ENCODE measurements around the gene RILPL2.
"Not testable (repeated sequence)": the region's sequence is repeated elsewhere in the genome, so short reads cannot be mapped to it uniquely, and the experiment has no call there.

Gene RILPL2

DNA sequence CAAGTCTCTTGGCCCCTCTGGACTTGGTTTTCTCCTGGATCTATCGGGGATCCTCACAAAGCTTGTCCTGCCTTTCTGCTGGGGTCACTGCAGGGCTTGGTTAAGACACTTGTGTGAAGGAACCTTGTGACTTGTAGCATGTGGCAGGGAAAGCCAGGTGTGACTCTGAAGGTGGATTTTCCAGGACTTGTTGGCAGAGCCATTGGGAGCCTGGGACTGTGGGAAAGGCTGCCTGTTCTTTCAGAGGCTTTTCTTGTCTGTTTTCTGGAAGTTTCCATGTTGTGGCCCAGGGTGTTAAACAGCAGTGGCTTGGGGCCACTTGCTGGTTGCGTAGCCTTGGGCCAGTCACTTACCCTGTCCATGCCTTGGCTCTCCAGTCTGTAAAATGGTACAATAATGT is 39.9 kb downstream of the RILPL2 start:
- Histone ChIP-seq H3K4me3 (ENCODE audit: low read length) (no peak overlapping the region), H3K4me1 (ENCODE audit: control insufficient read depth, insufficient read depth, low read length) (peaks cover 5% of the 10 kb centered on the region), H3K36me3 (ENCODE audit: control insufficient read depth, insufficient read depth, low read length) (peaks cover 33% of the 10 kb centered on the region), H3K9ac (ENCODE audit: low read length) (no peak overlapping the region), H3K27ac (ENCODE audit: low read depth, low read length) (no peak overlapping the region), H3K27me3 (ENCODE audit: control insufficient read depth, insufficient read depth, low read length) (no peaks in the 10 kb centered on the region)

DNA sequence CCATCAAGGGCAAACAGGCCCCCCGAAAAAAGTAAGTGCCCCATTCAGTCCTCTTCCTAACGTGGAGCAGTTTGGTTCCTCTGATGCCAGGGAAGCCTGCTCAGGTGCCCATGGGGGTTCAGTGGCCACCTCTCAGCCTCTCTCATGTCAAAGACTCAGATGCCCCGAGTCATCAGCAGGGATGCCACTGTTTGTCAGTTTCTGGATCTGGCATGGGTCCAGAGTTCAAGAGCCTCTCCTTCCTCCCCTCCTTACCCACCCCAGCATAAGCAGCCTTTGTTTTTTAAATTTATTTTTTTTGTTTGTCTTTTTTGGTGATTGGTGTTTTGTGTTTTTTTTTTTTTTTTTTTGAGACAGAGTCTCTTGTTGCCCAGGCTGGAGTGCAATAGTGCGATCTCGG is 41.2 kb downstream of the RILPL2 start:
- H3K27ac ChIP-seq (ENCODE audit: low read depth, low read length): no peak overlapping the region
- no peaks in the 10 kb centered on the region for H3K27me3 ChIP-seq (ENCODE audit: control insufficient read depth, insufficient read depth, low read length)
- peaks cover 39% of the 10 kb centered on the region for H3K36me3 ChIP-seq (ENCODE audit: control insufficient read depth, insufficient read depth, low read length)
- H3K4me3 ChIP-seq (ENCODE audit: low read length): no peak overlapping the region
- peaks cover 11% of the 10 kb centered on the region for H3K4me1 ChIP-seq (ENCODE audit: control insufficient read depth, insufficient read depth, low read length)
- no peak overlapping the region for H3K9ac ChIP-seq (ENCODE audit: low read length)

- H3K4me3 ChIP-seq (ENCODE audit: low read length): no peak overlapping the region
- peaks cover 16% of the 10 kb centered on the region for H3K4me1 ChIP-seq (ENCODE audit: control insufficient read depth, insufficient read depth, low read length)
- no peaks in the 10 kb centered on the region for H3K27me3 ChIP-seq (ENCODE audit: control insufficient read depth, insufficient read depth, low read length)
- no peak overlapping the region for H3K27ac ChIP-seq (ENCODE audit: low read depth, low read length)
- peaks cover 35% of the 10 kb centered on the region for H3K36me3 ChIP-seq (ENCODE audit: control insufficient read depth, insufficient read depth, low read length)
- H3K9ac ChIP-seq (ENCODE audit: low read length): no peak overlapping the region
These were observed 42.7 kb downstream of the RILPL2 start for GRCh38 chr12:123393747-123394146.

- H3K27ac ChIP-seq (ENCODE audit: low read depth, low read length): no peak overlapping the region
- H3K4me1 ChIP-seq (ENCODE audit: control insufficient read depth, insufficient read depth, low read length): peaks cover 19% of the 10 kb centered on the region
- H3K27me3 ChIP-seq (ENCODE audit: control insufficient read depth, insufficient read depth, low read length): no peaks in the 10 kb centered on the region
- no peak overlapping the region for H3K4me3 ChIP-seq (ENCODE audit: low read length)
- no peak overlapping the region for H3K9ac ChIP-seq (ENCODE audit: low read length)
- peaks cover 31% of the 10 kb centered on the region for H3K36me3 ChIP-seq (ENCODE audit: control insufficient read depth, insufficient read depth, low read length)
These were observed 44.7 kb downstream of the RILPL2 start for GRCh38 chr12:123391546-123392343.

- no peaks in the 10 kb centered on the region for H3K27me3 ChIP-seq (ENCODE audit: control insufficient read depth, insufficient read depth, low read length)
- peaks cover 19% of the 10 kb centered on the region for H3K4me1 ChIP-seq (ENCODE audit: control insufficient read depth, insufficient read depth, low read length)
- peak overlapping the region; percentile 49 for H3K9ac ChIP-seq (ENCODE audit: low read length)
- peak overlapping the region; percentile 76 for H3K4me3 ChIP-seq (ENCODE audit: low read length)
- no peak overlapping the region for H3K27ac ChIP-seq (ENCODE audit: low read depth, low read length)
- H3K36me3 ChIP-seq (ENCODE audit: control insufficient read depth, insufficient read depth, low read length): peaks cover 21% of the 10 kb centered on the region
These were observed 45.7 kb downstream of the RILPL2 start for GRCh38 chr12:123390498-123391426.

- Histone ChIP-seq H3K27ac (ENCODE audit: low read depth, low read length) (peak overlapping the region; percentile 55), H3K36me3 (ENCODE audit: control insufficient read depth, insufficient read depth, low read length) (peaks cover 15% of the 10 kb centered on the region), H3K4me1 (ENCODE audit: control insufficient read depth, insufficient read depth, low read length) (peaks cover 19% of the 10 kb centered on the region), H3K9ac (ENCODE audit: low read length) (peak overlapping the region; percentile 62), H3K4me3 (ENCODE audit: low read length) (peak overlapping the region; percentile 76), H3K27me3 (ENCODE audit: control insufficient read depth, insufficient read depth, low read length) (no peaks in the 10 kb centered on the region)
These were observed 46.7 kb downstream of the RILPL2 start for GRCh38 chr12:123389560-123390351.

DNA sequence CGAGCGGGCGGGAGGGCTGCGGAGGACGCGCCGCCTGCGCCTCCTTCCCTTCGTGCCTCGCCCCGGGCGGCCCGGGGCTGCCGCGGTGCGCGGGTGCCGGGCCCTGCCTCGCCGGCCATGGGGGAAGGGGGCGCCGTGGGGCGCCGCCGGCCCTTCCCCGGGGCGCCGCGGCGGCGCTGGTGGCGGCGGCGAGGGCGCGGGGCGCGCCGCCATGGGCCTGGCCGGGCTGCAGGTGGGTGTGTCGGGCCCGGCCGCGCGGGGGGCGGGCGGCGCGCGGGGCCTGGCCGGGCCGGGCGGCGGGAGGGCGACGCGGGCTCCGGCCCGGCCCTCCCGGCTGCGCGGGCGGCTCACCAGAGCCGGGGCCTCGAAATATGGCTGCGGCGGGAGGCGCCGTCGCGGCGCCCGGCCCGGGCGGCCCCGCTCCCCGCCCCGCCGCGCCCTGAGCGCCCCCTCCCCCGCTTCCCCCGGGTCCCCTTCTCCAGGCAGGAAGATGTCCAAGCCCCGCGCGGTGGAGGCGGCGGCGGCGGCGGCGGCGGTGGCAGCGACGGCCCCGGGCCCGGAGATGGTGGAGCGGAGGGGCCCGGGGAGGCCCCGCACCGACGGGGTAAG is 47.4 kb downstream of the RILPL2 start:
- peaks cover 11% of the 10 kb centered on the region for H3K36me3 ChIP-seq (ENCODE audit: control insufficient read depth, insufficient read depth, low read length)
- peaks cover 19% of the 10 kb centered on the region for H3K4me1 ChIP-seq (ENCODE audit: control insufficient read depth, insufficient read depth, low read length)
- no peak overlapping the region for H3K27ac ChIP-seq (ENCODE audit: low read depth, low read length)
- peak overlapping the region; percentile 76 for H3K4me3 ChIP-seq (ENCODE audit: low read length)
- H3K27me3 ChIP-seq (ENCODE audit: control insufficient read depth, insufficient read depth, low read length): no peaks in the 10 kb centered on the region
- H3K9ac ChIP-seq (ENCODE audit: low read length): peak overlapping the region; percentile 62

GRCh38 chr12:123388177-123388950 is 48.1 kb downstream of the RILPL2 start:
- Histone ChIP-seq H3K27me3 (ENCODE audit: control insufficient read depth, insufficient read depth, low read length) (no peaks in the 10 kb centered on the region), H3K9ac (ENCODE audit: low read length) (peak overlapping the region; percentile 8), H3K27ac (ENCODE audit: low read depth, low read length) (peak overlapping the region; percentile 83), H3K4me1 (ENCODE audit: control insufficient read depth, insufficient read depth, low read length) (peaks cover 19% of the 10 kb centered on the region), H3K36me3 (ENCODE audit: control insufficient read depth, insufficient read depth, low read length) (peaks cover 11% of the 10 kb centered on the region), H3K4me3 (ENCODE audit: low read length) (peak overlapping the region; percentile 69)

- Histone ChIP-seq H3K27ac (ENCODE audit: low read depth, low read length) (peak overlapping the region; percentile 83), H3K27me3 (ENCODE audit: control insufficient read depth, insufficient read depth, low read length) (no peaks in the 10 kb centered on the region), H3K9ac (ENCODE audit: low read length) (peak overlapping the region; percentile 8), H3K4me1 (ENCODE audit: control insufficient read depth, insufficient read depth, low read length) (peaks cover 19% of the 10 kb centered on the region), H3K4me3 (ENCODE audit: low read length) (peak overlapping the region; percentile 69), H3K36me3 (ENCODE audit: control insufficient read depth, insufficient read depth, low read length) (peaks cover 11% of the 10 kb centered on the region)
These were observed 48.8 kb downstream of the RILPL2 start for GRCh38 chr12:123387508-123388176.

GRCh38 chr12:123385536-123385935 is 50.9 kb downstream of the RILPL2 start:
- not testable (repeated sequence) for H3K27me3 ChIP-seq (ENCODE audit: control insufficient read depth, insufficient read depth, low read length); H3K36me3 ChIP-seq (ENCODE audit: control insufficient read depth, insufficient read depth, low read length); H3K9ac ChIP-seq (ENCODE audit: low read length); H3K4me3 ChIP-seq (ENCODE audit: low read length); H3K27ac ChIP-seq (ENCODE audit: low read depth, low read length)
- peaks cover 15% of the 10 kb centered on the region for H3K4me1 ChIP-seq (ENCODE audit: control insufficient read depth, insufficient read depth, low read length)

GRCh38 chr12:123384994-123385376 is 51.5 kb downstream of the RILPL2 start:
- H3K4me3 ChIP-seq (ENCODE audit: low read length): peak overlapping the region; percentile 85
- H3K9ac ChIP-seq (ENCODE audit: low read length): peak overlapping the region; percentile 27
- H3K4me1 ChIP-seq (ENCODE audit: control insufficient read depth, insufficient read depth, low read length): peaks cover 10% of the 10 kb centered on the region
- no peak overlapping the region for H3K27ac ChIP-seq (ENCODE audit: low read depth, low read length)
- H3K27me3 ChIP-seq (ENCODE audit: control insufficient read depth, insufficient read depth, low read length): no peaks in the 10 kb centered on the region
- no peaks in the 10 kb centered on the region for H3K36me3 ChIP-seq (ENCODE audit: control insufficient read depth, insufficient read depth, low read length)

All from rectal smooth muscle tissue (tissue), 1 donor.